B cell (primary cell): ENCODE results near the gene RASD1.

Source experiments
- CTCF ChIP-seq: fragments of 200-600 bp; IDR thresholded peaks from one replicate; pipeline ENCODE4 v1.8.0; 2022; ENCODE audit warnings: antibody characterized with exemption, mild to moderate bottlenecking
- EZH2 ChIP-seq: IDR thresholded peaks from 2 replicates; pipeline ENCODE4 v1.6.1; 2012; ENCODE audit warnings: borderline replicate concordance, low read depth, mild to moderate bottlenecking, moderate library complexity, low read length; ENCODE audit not compliant: insufficient read depth, poor library complexity, severe bottlenecking

GRCh38 chr17:17514361-17514992, 18.3 kb upstream of the RASD1 start:
- TF ChIP-seq EZH2 (no peak), CTCF (no peak)
